H9 (cell line): ENCODE data around the gene BMPER. TPM values are rescaled to one million over a fixed set of nuclear protein-coding genes. Genes with fewer than 3 reads are reported as not detected.

Source experiments
- DNase-seq: peaks from one replicate; pipeline ENCODE4 v3.0.0-alpha.2; 2017
- H2AFZ ChIP-seq: one replicate; pipeline ENCODE4 v1.6.1; 2013; ENCODE audit warnings: mild to moderate bottlenecking, low read length, control low read depth, moderate library complexity
- H2AK5ac ChIP-seq: 2 replicates; pipeline ENCODE4 v1.6.1; 2013; ENCODE audit warnings: low read length, control low read depth, mixed read lengths; ENCODE audit not compliant: insufficient read length
- H2BK120ac ChIP-seq: one replicate; pipeline ENCODE4 v1.6.1; 2013; ENCODE audit warnings: low read depth, mild to moderate bottlenecking, low read length, control low read depth, inconsistent platforms; ENCODE audit not compliant: poor library complexity, severe bottlenecking
- H2BK12ac ChIP-seq: 2 replicates; pipeline ENCODE4 v1.6.1; 2013; ENCODE audit warnings: low read length, control low read depth, mixed read lengths, low read depth; ENCODE audit not compliant: insufficient read length
- H2BK15ac ChIP-seq: 2 replicates; pipeline ENCODE4 v1.6.1; 2013; ENCODE audit warnings: low read depth, low read length, control low read depth
- H2BK20ac ChIP-seq: one replicate; pipeline ENCODE4 v1.6.1; 2013; ENCODE audit warnings: low read depth, mild to moderate bottlenecking, low read length, control low read depth, inconsistent platforms; ENCODE audit not compliant: poor library complexity, severe bottlenecking
- H2BK5ac ChIP-seq: 2 replicates; pipeline ENCODE4 v1.6.1; 2013; ENCODE audit warnings: low read length, control low read depth, mixed read lengths; ENCODE audit not compliant: insufficient read length
- H3K14ac ChIP-seq: 2 replicates; pipeline ENCODE4 v1.6.1; 2013; ENCODE audit warnings: low read length, control low read depth; ENCODE audit not compliant: insufficient read depth
- H3K18ac ChIP-seq: 2 replicates; pipeline ENCODE4 v1.6.1; 2013; ENCODE audit warnings: low read depth, mild to moderate bottlenecking, mixed read lengths, low read length, control low read depth; ENCODE audit not compliant: insufficient read length
- H3K23ac ChIP-seq: 2 replicates; pipeline ENCODE4 v1.6.1; 2013; ENCODE audit warnings: low read length, control low read depth, mixed read lengths, low read depth; ENCODE audit not compliant: insufficient read length
- H3K23me2 ChIP-seq: 2 replicates; pipeline ENCODE4 v1.6.1; 2013; ENCODE audit warnings: low read depth, mild to moderate bottlenecking, mixed read lengths, low read length, control low read depth; ENCODE audit not compliant: insufficient read length, poor library complexity, severe bottlenecking
- H3K27ac ChIP-seq: 2 replicates; pipeline ENCODE4 v1.5.1; 2013; ENCODE audit warnings: low read length, control low read depth, mixed read lengths, low read depth; ENCODE audit not compliant: insufficient read length
- H3K27me3 ChIP-seq: 2 replicates; pipeline ENCODE4 v1.6.1; 2013; ENCODE audit warnings: low read length, control low read depth, inconsistent platforms; ENCODE audit not compliant: insufficient read depth
- H3K4ac ChIP-seq: 2 replicates; pipeline ENCODE4 v1.6.1; 2013; ENCODE audit warnings: low read depth, mild to moderate bottlenecking, control low read depth, inconsistent platforms, low read length, moderate library complexity
- H3K4me1 ChIP-seq: 2 replicates; pipeline ENCODE4 v1.6.1; 2013; ENCODE audit warnings: low read length, control low read depth, inconsistent platforms; ENCODE audit not compliant: insufficient read depth
- H3K4me2 ChIP-seq: 2 replicates; pipeline ENCODE4 v1.6.1; 2013; ENCODE audit warnings: low read length, control low read depth, mixed read lengths; ENCODE audit not compliant: insufficient read length, insufficient read depth
- H3K56ac ChIP-seq: 2 replicates; pipeline ENCODE4 v1.6.1; 2013; ENCODE audit warnings: low read depth, mild to moderate bottlenecking, mixed read lengths, low read length, control low read depth; ENCODE audit not compliant: insufficient read length
- H3K79me1 ChIP-seq: 2 replicates; pipeline ENCODE4 v1.6.1; 2013; ENCODE audit warnings: low read depth, mild to moderate bottlenecking, moderate library complexity, low read length, control low read depth, inconsistent platforms; ENCODE audit not compliant: insufficient read depth, poor library complexity, severe bottlenecking
- H3K79me2 ChIP-seq: 2 replicates; pipeline ENCODE4 v1.6.1; 2013; ENCODE audit warnings: low read length, control low read depth, inconsistent platforms; ENCODE audit not compliant: insufficient read depth
- H3K9ac ChIP-seq: 2 replicates; pipeline ENCODE4 v1.6.1; 2013; ENCODE audit warnings: low read length, control low read depth, mixed read lengths; ENCODE audit not compliant: insufficient read length; ENCODE audit errors: extremely low read depth
- H3K9me3 ChIP-seq: one replicate; pipeline ENCODE4 v1.6.1; 2013; ENCODE audit warnings: low read depth, low read length, inconsistent platforms; ENCODE audit not compliant: control insufficient read depth
- H3T11ph ChIP-seq: one replicate; pipeline ENCODE4 v1.6.1; 2013; ENCODE audit warnings: mild to moderate bottlenecking, low read length, control low read depth, inconsistent platforms
- H4K20me1 ChIP-seq: one replicate; pipeline ENCODE4 v1.6.1; 2013; ENCODE audit not compliant: control insufficient read depth, insufficient read length, insufficient read depth
- H4K5ac ChIP-seq: 2 replicates; pipeline ENCODE4 v1.6.1; 2013; ENCODE audit warnings: low read depth, mild to moderate bottlenecking, mixed read lengths, low read length, control low read depth; ENCODE audit not compliant: insufficient read length
- H4K8ac ChIP-seq: replicated peaks from 2 replicates; pipeline ENCODE4 v1.6.1; 2013; ENCODE audit warnings: low read length, control low read depth, mixed read lengths, low read depth; ENCODE audit not compliant: insufficient read length
- H4K91ac ChIP-seq: 2 replicates; pipeline ENCODE4 v1.6.1; 2013; ENCODE audit warnings: low read depth, mild to moderate bottlenecking, moderate library complexity, mixed read lengths, low read length, control low read depth; ENCODE audit not compliant: insufficient read length
- H3K27ac Mint-ChIP-seq, 3 experiments: 2 replicates in 2 of 3; 3 replicates in 1 of 3; pipeline ENCODE4 v1.8.0; 2020 to 2021; ENCODE audit warnings: mixed read lengths in 3 of 3, mild to moderate bottlenecking in 1 of 3, moderate library complexity in 1 of 3
- H3K27me3 Mint-ChIP-seq: 2 replicates; pipeline ENCODE4 v1.8.0; 2021; ENCODE audit warnings: low read depth, mild to moderate bottlenecking, moderate library complexity, mixed read lengths
- H3K36me3 Mint-ChIP-seq, 3 experiments: 2 replicates in 2 of 3; 3 replicates in 1 of 3; pipeline ENCODE4 v1.8.0; 2020 to 2021; ENCODE audit warnings: low read depth in 3 of 3, mixed read lengths in 3 of 3; ENCODE audit not compliant: insufficient read depth in 1 of 3
- H3K4me1 Mint-ChIP-seq, 2 experiments: 2 replicates each; pipeline ENCODE4 v1.8.0; 2020; ENCODE audit warnings: mixed read lengths in 2 of 2
- H3K4me3 Mint-ChIP-seq, 2 experiments: 2 replicates in 1 of 2; 3 replicates in 1 of 2; pipeline ENCODE4 v1.8.0; 2020 to 2021; ENCODE audit warnings: mild to moderate bottlenecking in 2 of 2, mixed read lengths in 2 of 2, moderate library complexity in 1 of 2
- H3K9me3 Mint-ChIP-seq, 2 experiments: 2 replicates in 1 of 2; 3 replicates in 1 of 2; pipeline ENCODE4 v1.8.0; 2020; ENCODE audit warnings: mild to moderate bottlenecking in 2 of 2, mixed read lengths in 2 of 2, moderate library complexity in 1 of 2
- CTCF ChIP-seq: fragments of 200-600 bp; sonication (generic); conservative IDR thresholded peaks from 3 replicates; pipeline ENCODE4 v1.8.0; 2021; ENCODE audit warnings: antibody characterized with exemption, mild to moderate bottlenecking
- WGBS: extraction: QIAGEN DNeasy Blood & Tissue Kit; methylation state at CpG from one replicate; pipeline ENCODE4 v1.1.7; 2013; ENCODE audit warnings: missing lambda C conversion rate, low lambda C conversion rate, mixed read lengths; ENCODE audit not compliant: insufficient read length; ENCODE audit errors: extremely low coverage; 5-methylcytosine and 5-hydroxymethylcytosine counted together
- total RNA-seq: library from RNA; stranded (reverse); gene quantifications from 2 replicates; pipeline ENCODE4 v1.2.1, GENCODE V29; 2021

The BMPER gene
- total RNA-seq, 1 experiment from 2014 or later, result 0.20 TPM

GRCh38 chr7:34044306-34044643 is 138.9 kb downstream of the BMPER start:
- H3K56ac ChIP-seq, result no peak overlapping the region
- no peak overlapping the region for H3K4me2 ChIP-seq
- H2BK20ac ChIP-seq, result no peak overlapping the region
- no peaks in the 10 kb centered on the region for H3K4me1 ChIP-seq
- no peak overlapping the region for H3K14ac ChIP-seq
- H2BK15ac ChIP-seq, result no peak overlapping the region
- H4K5ac ChIP-seq, result no peak overlapping the region
- no CpG with 5 or more reads among the region's 2 CpGs for WGBS
- no peak for TF ChIP-seq CTCF
- no peak for DNase-seq
- no peak overlapping the region for H3K18ac ChIP-seq
- Mint-ChIP-seq H3K36me3 (no peaks in the 10 kb centered on the region), H3K4me1 (peaks cover 4 to 8% of the 10 kb centered on the region in 2 experiments; a peak in 3 of 4 replicates), H3K9me3 (no peaks in the 10 kb centered on the region), H3K27me3 (no peaks in the 10 kb centered on the region; the same call in 1 of the 2 replicates), H3K4me3 (no peak overlapping the region), H3K27ac (no peak overlapping the region; a peak in 1 of 7 replicates)
- H3K27ac ChIP-seq, result no peak overlapping the region
- no peak overlapping the region for H4K8ac ChIP-seq
- no peaks in the 10 kb centered on the region for H3K27me3 ChIP-seq
- no peak overlapping the region for H3K23ac ChIP-seq
- no peak overlapping the region for H2AK5ac ChIP-seq
- H2BK12ac ChIP-seq, result no peak overlapping the region
- H3K9me3 ChIP-seq, result no peaks in the 10 kb centered on the region
- no peaks in the 10 kb centered on the region for H3K79me1 ChIP-seq
- no peak overlapping the region for H2BK5ac ChIP-seq
- H3K79me2 ChIP-seq, result no peaks in the 10 kb centered on the region
- H4K20me1 ChIP-seq, result no peaks in the 10 kb centered on the region
- no peak overlapping the region for H3T11ph ChIP-seq
- no peak overlapping the region for H3K9ac ChIP-seq
- H4K91ac ChIP-seq, result no peak overlapping the region
- H2BK120ac ChIP-seq, result no peak overlapping the region
- no peak overlapping the region for H2AFZ ChIP-seq
- no peak overlapping the region for H3K4ac ChIP-seq
- H3K23me2 ChIP-seq, result no peaks in the 10 kb centered on the region
